IPS DF 4.7 (cell line): ENCODE measurements around the gene USP46.

Experiments
- DNase-seq: peaks from one replicate; pipeline ENCODE4 v3.0.0-alpha.2; 2013; ENCODE audit warnings: low spot score; ENCODE audit errors: extremely low read depth

Gene USP46

DNA sequence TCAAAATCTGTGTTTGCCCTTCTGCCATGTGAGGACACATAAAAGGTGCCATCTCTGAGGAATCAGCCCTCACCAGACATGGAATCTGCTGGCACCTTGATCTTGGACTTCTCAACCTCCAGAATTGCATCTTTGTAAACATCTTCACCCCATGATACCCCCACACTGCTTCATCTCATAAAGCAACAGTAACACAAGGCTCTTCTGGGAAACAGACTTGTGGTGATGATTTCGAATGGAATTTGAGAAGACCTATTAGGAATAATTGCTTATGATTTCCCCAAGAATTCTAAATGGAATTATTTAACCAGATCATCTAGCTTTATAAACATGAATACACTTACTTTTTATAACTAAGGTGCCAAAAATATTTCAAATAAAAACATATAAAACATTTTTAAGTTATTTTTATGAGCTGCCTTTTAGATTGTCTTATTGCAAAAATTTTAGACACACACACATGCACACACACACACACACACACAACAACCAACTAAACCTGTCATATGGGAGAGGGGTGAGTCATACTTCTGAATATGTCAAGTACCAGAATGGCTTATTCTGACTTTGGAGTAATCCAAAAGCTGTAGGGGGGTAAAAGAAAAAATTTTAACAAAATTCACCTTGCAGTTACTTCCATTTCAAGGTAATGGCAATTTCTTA lies 82.0 kb downstream of the USP46 start:
- no peak for DNase-seq

GRCh38 chr4:52576326-52576725 lies 82.8 kb downstream of the USP46 start:
- no peak for DNase-seq

- DNase-seq: no peak
Observed at GRCh38 chr4:52575406-52575805, 83.7 kb downstream of the USP46 start.

GRCh38 chr4:52574036-52574435 lies 85.1 kb downstream of the USP46 start:
- no peak for DNase-seq

DNA sequence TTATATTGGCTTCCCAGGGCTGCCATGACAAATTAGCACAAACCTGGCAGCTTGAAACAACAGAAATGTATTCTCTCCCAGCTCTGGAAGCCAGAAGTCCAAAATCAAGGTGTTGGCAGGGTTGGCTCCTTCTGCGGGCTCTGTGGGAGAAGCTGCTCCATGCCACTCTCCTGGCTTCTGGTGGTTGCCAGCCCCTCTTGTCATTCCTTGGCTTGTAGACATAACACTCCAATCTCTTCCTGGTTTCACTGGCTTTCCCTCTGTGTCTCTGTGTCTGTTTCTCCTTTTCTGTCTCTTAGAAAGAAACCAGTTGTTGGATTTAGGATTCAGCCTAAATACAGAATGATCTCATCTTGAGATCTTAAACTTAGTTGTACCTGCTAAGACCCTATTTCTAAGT lies 85.5 kb downstream of the USP46 start:
- DNase-seq: no peak

GRCh38 chr4:52572936-52573485 lies 86.1 kb downstream of the USP46 start:
- DNase-seq: no peak

DNA sequence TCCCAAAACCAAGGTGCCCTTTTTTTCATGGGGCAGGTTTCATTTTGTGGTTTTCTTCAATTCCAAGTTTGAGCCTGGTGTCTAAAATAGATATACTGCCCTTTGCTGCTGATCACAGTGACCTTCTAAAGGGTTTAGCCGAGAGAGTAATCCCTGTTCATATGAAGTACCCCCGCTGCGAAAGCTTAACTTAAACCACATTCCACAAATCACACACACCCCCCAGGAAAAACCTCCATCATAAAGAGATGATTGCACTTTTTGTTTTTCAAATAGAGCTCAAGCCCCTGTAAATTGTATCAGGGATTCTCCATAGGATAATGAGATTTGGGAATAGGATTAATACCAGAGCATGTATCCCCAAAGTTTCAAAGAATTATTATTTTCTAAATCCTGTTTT lies 90.8 kb downstream of the USP46 start:
- DNase-seq: no peak

DNA sequence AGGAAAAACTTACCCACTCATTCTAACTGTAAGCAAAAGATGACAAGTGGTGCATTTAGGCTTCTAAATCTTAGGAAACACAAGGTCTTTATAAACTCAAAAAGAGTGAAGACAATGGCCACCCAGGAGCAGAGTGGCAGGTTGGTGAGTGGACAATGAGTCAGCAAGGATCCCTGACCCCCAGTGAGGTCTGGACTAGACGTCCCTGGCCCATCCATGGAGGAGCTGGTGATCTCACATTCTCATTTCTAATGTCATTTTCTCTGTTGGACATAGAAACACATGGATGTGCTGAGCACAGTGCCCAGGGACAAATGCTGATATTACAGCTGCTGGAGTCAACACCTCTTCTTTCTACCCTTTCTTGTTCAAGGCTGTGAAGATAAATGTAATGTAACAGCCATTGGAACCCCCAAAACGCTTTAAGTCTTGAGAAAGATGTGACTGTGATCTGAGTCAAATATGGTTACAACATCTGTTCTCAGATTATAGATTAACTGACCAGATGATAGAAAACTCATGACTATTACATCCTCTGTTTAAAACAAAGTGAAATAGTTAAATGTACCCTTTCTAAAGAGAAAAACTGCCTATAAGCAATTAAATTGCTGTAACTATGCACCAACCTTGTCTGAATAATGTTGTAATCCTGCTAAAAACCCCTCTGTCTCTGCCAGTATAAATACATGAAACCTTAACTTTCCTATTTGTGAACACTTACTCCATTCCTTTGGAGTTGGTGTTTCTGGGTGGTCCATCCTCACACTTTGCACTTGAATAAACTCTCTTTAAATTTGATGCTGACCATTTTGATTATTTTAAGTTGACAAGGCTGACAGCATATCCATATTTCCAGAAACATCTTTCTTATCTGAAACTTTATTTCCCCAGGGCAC lies 92.7 kb downstream of the USP46 start:
- no peak for DNase-seq

DNA sequence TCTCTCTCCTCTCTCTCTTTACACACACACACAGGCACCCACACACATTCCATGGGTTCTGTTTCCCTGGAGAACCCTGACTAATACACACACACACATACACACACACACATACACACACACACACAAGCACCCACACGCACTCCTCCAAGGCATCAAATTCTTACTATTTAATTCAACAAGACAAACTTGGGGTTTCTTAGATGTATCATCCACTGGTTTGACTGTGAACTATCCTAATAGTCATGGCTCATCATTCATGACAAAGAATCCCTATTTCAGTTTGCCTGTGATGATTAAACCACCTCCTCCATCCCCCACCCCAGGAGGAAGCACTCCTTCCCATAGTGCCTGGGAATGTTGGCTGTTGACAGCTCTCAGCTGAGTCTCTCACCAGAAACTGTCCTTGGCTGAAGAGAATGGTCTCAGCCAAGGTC lies 98.2 kb downstream of the USP46 start:
- no peak for DNase-seq

- no peak for DNase-seq
Observed at GRCh38 chr4:52555356-52555716, 103.8 kb downstream of the USP46 start.

DNA sequence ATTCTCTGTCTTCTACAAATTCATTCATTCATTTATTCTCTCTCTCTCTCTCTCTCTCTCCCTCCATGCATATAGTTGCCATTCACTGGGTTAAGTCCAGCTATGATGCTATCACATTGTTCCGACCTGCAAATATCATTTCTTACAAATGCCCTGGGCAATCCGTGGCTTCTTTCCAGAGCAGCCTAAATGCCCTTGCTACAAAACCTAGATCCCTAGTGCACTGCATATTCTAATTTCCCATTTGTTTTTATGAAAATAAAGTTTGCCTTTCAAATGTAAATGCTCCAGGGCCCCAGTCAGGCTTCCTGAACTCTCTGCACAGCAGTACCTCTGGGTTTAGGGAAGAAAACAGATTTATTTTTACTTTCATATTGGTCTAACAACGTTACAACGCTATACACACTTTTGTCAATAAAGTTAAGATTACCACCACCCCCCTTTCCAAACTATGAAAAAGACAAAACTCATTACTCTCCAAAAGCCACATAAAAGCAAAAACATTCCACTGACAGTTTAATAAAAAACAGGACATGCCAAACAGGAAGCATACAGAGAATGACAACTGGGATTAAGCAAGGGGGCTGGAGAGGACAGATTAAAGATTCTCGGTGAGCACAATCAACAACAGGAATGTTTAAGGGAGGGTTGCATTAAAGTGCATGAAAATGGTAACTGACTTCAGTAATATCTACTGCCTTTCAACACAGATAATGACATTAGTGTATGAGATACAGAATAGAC lies 104.3 kb downstream of the USP46 start:
- no peak for DNase-seq

- DNase-seq: no peak
Observed at GRCh38 chr4:52552778-52553177, 106.3 kb downstream of the USP46 start.

DNA sequence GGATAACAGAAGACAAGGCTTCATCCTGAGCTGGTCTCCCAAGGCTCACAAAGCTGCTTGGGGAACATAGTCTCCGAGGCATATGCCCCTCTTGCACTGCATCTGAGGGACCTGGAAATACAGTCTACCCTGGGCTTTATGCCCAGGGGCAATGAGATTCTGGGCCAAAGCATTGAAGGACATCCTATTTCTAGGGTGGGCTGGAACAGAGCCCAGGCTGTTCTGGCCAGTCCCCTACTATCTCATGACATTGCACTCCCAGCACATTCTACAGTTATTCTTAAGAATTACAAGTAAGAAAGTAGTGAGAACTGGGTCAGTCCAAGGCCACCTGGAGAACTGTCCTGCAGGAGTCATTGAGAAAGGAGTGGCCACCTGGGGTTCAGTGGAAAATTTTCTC lies 107.6 kb downstream of the USP46 start:
- DNase-seq: no peak

DNA sequence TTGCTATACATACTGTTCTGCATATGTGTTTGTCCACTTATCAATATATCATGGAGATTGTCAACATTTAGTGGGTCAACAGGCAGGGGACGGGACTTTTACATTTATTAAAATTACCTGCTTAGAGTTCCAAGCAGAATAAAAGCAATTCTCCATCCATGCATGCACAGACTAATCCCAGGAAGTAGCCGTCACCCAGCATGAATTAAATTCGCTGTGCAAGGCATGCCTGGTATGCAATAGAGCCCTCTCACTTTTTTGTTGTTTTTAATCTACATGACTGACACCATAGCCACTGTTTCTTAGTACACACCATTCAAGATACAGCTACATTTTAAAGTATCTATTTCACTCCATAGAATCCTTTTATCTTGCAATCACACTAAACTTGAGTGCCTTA lies 108.9 kb downstream of the USP46 start:
- DNase-seq: no peak

GRCh38 chr4:52548818-52549570 lies 110.1 kb downstream of the USP46 start:
- DNase-seq: no peak

- no peak for DNase-seq
Observed at GRCh38 chr4:52546449-52546848, 112.7 kb downstream of the USP46 start.

DNA sequence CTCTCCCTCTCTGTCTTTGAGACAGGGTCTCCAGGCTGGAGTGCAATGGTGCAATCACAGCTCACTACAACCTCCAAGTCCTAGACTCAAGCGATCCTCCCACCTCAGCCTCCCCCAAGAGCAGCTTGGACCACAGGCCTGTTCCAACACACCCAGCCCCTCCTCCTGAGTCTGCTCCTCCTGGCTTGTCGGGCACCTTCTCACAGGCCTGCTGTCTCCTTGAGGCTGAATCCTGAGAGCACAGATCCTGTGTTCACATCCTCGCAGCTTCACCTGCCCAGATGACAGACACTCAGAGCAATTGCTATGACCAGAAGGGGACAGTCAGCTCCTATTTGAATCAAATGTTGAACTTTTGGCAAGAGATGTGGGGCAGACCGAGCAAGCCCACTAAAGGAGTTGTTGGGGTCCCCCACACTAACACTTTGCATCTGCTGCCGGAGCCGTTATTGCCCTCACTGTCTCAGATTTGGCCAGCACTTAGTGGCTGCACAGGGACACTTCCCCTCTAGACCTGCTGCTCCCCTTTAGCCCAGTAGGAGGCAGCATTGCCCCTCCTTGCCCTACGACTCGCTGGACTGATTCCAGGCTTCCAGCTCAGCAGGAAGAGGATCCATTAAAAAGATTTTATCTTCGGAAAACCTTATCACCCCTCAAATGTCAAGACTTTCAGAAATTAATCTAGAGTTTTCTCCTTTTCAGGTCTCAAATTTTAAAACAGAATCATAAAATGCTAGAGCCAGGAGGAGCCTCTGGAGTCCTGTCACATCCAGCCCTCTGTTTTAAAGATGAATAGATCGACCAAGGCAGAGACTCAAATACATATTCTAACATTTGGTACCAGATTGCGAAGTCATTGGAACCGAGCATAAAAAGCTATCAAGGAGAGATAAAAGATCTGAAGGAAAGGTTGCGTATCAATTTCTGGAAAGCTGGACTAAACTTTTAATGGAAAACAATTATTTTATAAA lies 113.7 kb downstream of the USP46 start:
- DNase-seq: peak; percentile 51
